ENCODE measurements around the gene TRHDE.

Gene TRHDE

DNA sequence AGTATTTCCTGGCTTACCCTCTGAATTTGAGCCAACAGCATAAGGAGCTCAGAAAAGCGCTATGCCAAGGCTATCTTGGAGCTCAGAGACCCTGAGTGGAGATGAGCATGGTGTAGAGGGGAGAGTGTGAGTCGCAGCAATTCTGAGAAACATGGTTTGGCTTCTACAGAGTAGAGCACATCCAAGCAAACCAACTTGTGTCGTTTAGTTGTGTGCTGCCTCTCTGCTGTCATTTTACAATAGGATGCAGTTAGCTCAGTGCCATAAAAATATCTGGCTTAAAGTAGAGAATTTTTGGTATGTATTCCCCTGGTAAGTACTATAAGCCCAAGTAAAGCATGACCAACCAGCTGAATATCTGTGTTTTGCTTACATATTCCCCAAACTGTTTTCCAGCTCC, 249.2 kb downstream of the TRHDE start:
- H3K9me2 ChIP-seq (ENCODE audit: low read depth, low read length) = no peaks in the 10 kb centered on the region
- H3K27me3 ChIP-seq (ENCODE audit: insufficient read depth, low read length) = no peaks in the 10 kb centered on the region
- no peak overlapping the region for H2AFZ ChIP-seq (ENCODE audit: low read length)
- peaks cover 30% of the 10 kb centered on the region for H3K4me1 ChIP-seq (ENCODE audit: insufficient read depth, low read length, severe bottlenecking)
- no peaks in the 10 kb centered on the region for H3F3A ChIP-seq (ENCODE audit: insufficient read depth, low read length)
- H3K9me3 ChIP-seq (ENCODE audit: low read length) = no peaks in the 10 kb centered on the region
- no peaks in the 10 kb centered on the region for H3K36me3 ChIP-seq (ENCODE audit: insufficient read depth, low read length)
- H3K9ac ChIP-seq (ENCODE audit: low read length) = no peak overlapping the region
- no peak overlapping the region for H3K4me3 ChIP-seq (ENCODE audit: low read depth, low read length, poor library complexity, severe bottlenecking)
- no peak overlapping the region for H3K4me2 ChIP-seq (ENCODE audit: low read length)
- H4K20me1 ChIP-seq (ENCODE audit: insufficient read depth, low read length) = no peaks in the 10 kb centered on the region
- H3K79me2 ChIP-seq (ENCODE audit: insufficient read depth, low read length) = no peaks in the 10 kb centered on the region
- no peak overlapping the region for H3K27ac ChIP-seq (ENCODE audit: low read depth, low read length, poor library complexity, severe bottlenecking)
- TF ChIP-seq EZH2 (IDR thresholded peaks at IDR 0.05; ENCODE audit: borderline replicate concordance, low read length) = no peak
- TF ChIP-seq, protein P1, sequence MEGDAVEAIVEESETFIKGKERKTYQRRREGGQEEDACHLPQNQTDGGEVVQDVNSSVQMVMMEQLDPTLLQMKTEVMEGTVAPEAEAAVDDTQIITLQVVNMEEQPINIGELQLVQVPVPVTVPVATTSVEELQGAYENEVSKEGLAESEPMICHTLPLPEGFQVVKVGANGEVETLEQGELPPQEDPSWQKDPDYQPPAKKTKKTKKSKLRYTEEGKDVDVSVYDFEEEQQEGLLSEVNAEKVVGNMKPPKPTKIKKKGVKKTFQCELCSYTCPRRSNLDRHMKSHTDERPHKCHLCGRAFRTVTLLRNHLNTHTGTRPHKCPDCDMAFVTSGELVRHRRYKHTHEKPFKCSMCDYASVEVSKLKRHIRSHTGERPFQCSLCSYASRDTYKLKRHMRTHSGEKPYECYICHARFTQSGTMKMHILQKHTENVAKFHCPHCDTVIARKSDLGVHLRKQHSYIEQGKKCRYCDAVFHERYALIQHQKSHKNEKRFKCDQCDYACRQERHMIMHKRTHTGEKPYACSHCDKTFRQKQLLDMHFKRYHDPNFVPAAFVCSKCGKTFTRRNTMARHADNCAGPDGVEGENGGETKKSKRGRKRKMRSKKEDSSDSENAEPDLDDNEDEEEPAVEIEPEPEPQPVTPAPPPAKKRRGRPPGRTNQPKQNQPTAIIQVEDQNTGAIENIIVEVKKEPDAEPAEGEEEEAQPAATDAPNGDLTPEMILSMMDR (IDR thresholded peaks at IDR 0.05; ENCODE audit: low read length) = no peak

DNA sequence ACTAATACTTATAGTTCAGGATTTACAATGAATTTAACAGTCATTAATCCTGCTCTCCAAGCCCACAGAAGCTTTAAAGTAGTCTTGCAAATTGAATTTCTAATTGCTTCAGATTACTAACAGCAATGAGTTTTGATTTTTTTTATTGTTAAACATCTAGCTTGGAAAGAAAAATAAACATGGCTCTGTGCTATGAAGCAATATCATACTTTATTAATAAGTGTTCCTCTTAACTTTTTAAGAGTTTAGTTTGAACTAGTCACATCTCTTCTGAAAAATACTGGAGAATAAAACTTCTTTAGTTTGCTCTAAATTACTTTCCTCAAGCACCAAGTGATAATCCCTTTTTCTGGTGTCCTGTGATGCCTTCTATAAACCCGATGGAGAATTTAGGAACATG, 250.2 kb downstream of the TRHDE start:
- Histone ChIP-seq H3K27ac (ENCODE audit: low read depth, low read length, poor library complexity, severe bottlenecking) (peak overlapping the region; percentile 67), H3F3A (ENCODE audit: insufficient read depth, low read length) (no peaks in the 10 kb centered on the region), H3K36me3 (ENCODE audit: insufficient read depth, low read length) (no peaks in the 10 kb centered on the region), H3K9me2 (ENCODE audit: low read depth, low read length) (no peaks in the 10 kb centered on the region), H2AFZ (ENCODE audit: low read length) (peak overlapping the region; percentile 70; the same call in 1 of the 2 replicates), H3K4me2 (ENCODE audit: low read length) (no peak overlapping the region), H3K4me3 (ENCODE audit: low read depth, low read length, poor library complexity, severe bottlenecking) (no peak overlapping the region), H3K9ac (ENCODE audit: low read length) (no peak overlapping the region), H3K4me1 (ENCODE audit: insufficient read depth, low read length, severe bottlenecking) (peaks cover 30% of the 10 kb centered on the region), H3K9me3 (ENCODE audit: low read length) (no peaks in the 10 kb centered on the region), H4K20me1 (ENCODE audit: insufficient read depth, low read length) (no peaks in the 10 kb centered on the region), H3K27me3 (ENCODE audit: insufficient read depth, low read length) (no peaks in the 10 kb centered on the region), H3K79me2 (ENCODE audit: insufficient read depth, low read length) (no peaks in the 10 kb centered on the region)
- TF ChIP-seq, protein P1 (IDR thresholded peaks at IDR 0.05; ENCODE audit: low read length) = no peak
- TF ChIP-seq EZH2 (IDR thresholded peaks at IDR 0.05; ENCODE audit: borderline replicate concordance, low read length) = no peak

DNA sequence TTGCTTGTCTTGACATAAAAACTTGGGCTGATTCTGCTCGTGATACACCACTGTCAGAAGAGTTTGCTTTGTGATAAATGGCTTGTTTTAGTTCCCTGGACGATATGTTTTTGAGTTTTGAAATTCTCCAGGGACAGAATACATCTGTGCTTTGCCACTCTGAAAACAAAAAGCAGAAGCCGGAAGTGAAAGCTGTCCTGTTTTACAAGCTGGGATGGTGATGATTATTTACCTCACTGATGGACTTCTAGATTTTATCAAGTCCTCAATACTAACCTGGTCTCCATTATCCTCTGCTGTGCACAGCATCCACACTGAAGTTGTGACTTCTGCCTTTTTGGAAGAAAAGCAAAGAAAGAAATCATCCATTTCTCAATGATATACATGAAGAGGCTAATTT, 251.6 kb downstream of the TRHDE start:
- TF ChIP-seq EZH2 (IDR thresholded peaks at IDR 0.05; ENCODE audit: borderline replicate concordance, low read length) = no peak
- TF ChIP-seq, protein P1 (IDR thresholded peaks at IDR 0.05; ENCODE audit: low read length) = no peak
- Histone ChIP-seq H2AFZ (ENCODE audit: low read length) (peak overlapping the region; percentile 76), H3K9me3 (ENCODE audit: low read length) (no peaks in the 10 kb centered on the region), H3K4me3 (ENCODE audit: low read depth, low read length, poor library complexity, severe bottlenecking) (no peak overlapping the region), H3K4me2 (ENCODE audit: low read length) (peak overlapping the region; percentile 28), H3K27ac (ENCODE audit: low read depth, low read length, poor library complexity, severe bottlenecking) (peak overlapping the region; percentile 67), H3K9ac (ENCODE audit: low read length) (no peak overlapping the region; the same call in 1 of the 2 replicates), H4K20me1 (ENCODE audit: insufficient read depth, low read length) (no peaks in the 10 kb centered on the region), H3K79me2 (ENCODE audit: insufficient read depth, low read length) (no peaks in the 10 kb centered on the region), H3K36me3 (ENCODE audit: insufficient read depth, low read length) (no peaks in the 10 kb centered on the region), H3K9me2 (ENCODE audit: low read depth, low read length) (no peaks in the 10 kb centered on the region), H3F3A (ENCODE audit: insufficient read depth, low read length) (no peaks in the 10 kb centered on the region), H3K27me3 (ENCODE audit: insufficient read depth, low read length) (no peaks in the 10 kb centered on the region), H3K4me1 (ENCODE audit: insufficient read depth, low read length, severe bottlenecking) (peaks cover 30% of the 10 kb centered on the region)

Data from OCI-LY1 (cell line).